Measurements from ENCODE around the gene ACSM2B. TPM values are rescaled to one million over a fixed set of nuclear protein-coding genes. Genes with fewer than 3 reads are reported as not detected.
"Not testable (repeated sequence)": the region's sequence is repeated elsewhere in the genome, so short reads cannot be mapped to it uniquely, and the experiment has no call there.

The ACSM2B gene
- total RNA-seq, 1 donor from 2014 or later: not detected

DNA sequence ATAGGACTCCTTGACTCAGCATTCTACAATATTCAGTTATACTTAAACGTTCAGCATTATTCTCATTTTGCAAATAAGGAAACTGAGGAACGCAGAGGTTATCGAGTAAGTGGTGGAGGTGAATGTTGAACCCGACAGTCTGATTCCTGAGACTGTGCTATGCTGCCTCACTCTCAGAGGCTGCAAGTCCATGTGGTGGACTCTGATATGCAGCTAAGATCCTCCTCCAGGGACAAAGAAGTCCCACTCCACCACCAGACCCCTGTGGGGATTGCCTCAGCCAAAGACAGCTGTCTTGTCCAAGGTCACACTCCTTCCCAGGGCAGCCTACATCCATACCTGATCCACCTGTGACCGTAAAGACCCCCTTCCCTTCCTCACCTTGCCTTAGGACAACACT is 37.5 kb downstream of the ACSM2B start:
- no peak for DNase-seq (ENCODE audit: low spot score)

DNA sequence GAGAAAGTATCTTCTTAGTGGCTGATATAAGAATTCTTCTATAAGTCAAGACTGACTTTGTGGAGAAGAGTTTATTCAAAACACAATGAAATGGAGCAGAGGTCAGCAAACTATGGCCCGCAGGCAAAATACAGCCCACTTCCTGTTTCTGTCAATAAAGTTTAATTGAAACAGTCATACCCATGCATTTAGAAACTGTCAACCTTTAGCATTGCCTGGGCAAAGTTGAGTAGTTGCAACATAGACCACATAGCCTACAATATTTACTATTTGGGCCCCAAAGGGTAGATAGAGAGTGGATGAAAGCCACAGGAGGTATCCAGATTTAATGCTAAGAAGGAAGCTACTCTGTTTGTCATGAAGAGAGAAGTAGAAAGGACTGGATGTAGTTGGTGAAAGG is 38.0 kb downstream of the ACSM2B start:
- DNase-seq (ENCODE audit: low spot score): no peak

DNA sequence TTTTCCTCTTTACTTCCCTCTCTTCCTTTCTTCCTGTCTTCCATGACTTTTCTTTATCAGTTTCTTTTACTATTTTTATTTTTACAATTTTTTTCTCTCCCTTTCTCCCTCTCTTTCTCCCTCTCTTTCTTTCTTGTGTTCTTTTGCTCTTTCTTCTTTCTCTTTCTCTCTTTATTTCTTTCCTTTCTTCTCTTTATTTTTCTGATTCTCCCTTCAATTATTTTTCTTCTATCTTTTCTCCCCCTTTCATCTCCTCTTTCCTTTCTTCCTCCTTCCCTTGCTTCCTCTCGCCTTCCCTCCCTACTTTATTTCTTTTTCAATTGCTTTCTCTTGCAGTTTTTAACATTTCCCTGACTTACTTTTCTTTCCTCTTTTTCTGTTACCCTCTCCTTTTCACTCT is 39.5 kb downstream of the ACSM2B start:
- DNase-seq (ENCODE audit: low spot score): not testable (repeated sequence)

- DNase-seq (ENCODE audit: low spot score): not testable (repeated sequence)
Observed at GRCh38 chr16:20532284-20532792, 43.8 kb downstream of the ACSM2B start.

DNA sequence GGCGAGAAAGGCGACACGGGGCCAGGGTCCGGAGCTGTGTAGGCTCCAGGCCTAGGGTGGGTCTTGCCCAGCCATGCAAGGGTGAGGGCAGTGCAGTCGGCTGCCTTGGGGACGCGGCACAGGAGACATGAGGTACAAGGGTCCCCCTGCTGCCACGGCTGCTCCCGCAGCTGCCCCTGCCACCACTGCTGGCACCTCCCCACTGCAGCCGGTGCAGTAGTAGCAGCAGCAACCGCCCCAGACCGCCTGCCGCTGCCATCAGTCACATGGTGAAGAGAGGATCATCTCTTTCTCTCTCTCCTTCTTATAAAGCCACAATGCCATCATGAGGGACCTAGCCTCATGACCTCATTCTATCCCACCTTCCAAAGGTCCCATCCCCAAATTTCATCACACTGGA is 44.4 kb downstream of the ACSM2B start:
- not testable (repeated sequence) for DNase-seq (ENCODE audit: low spot score)

- no peak for DNase-seq (ENCODE audit: low spot score)
Observed at GRCh38 chr16:20520103-20520502, 56.1 kb downstream of the ACSM2B start.

GRCh38 chr16:20519231-20519630 is 56.9 kb downstream of the ACSM2B start:
- DNase-seq (ENCODE audit: low spot score): no peak

DNA sequence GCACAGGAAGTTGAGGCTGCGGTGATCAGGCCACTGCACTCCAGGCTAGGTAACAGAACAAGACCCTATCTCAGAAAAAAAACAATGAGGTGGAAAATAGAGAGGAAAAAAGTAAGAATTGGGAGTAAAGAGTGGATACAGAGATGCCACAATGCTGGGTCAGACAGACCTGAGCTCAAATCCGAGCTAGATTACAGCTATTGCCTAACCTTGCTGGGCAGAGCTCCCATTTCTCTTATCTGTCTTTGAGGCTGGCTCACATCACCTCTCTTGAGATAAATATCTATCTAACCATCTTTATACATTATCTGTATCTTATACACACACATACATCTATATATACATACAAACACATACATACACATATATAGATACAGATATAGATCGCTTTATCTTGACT is 59.0 kb downstream of the ACSM2B start:
- no peak for DNase-seq (ENCODE audit: low spot score)

- DNase-seq (ENCODE audit: low spot score): no peak
Observed at GRCh38 chr16:20515688-20516090, 60.5 kb downstream of the ACSM2B start.

GRCh38 chr16:20510323-20510722 is 65.8 kb downstream of the ACSM2B start:
- no peak for DNase-seq (ENCODE audit: low spot score)

- no peak for DNase-seq (ENCODE audit: low spot score)
Observed at GRCh38 chr16:20507280-20507679, 68.9 kb downstream of the ACSM2B start.

DNA sequence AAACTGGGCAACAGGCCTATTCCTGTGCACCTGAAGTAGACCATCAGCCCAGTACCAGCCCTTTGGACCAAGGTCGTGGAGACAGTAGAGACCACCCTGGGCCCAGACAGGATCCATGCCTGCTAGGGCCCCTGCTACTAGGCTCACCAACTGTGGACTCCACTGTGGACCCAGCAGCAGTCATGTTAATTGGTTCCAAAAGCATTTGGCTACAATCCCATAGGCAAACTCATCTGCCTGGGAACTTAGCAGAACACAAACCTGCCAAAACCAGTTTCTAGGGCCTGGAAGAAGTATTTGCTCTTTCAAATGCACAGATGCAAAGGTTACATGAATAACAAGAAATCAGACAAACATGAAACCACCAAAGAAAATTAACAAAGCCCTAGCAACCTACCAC is 71.7 kb downstream of the ACSM2B start:
- no peak for DNase-seq (ENCODE audit: low spot score)

GRCh38 chr16:20491448-20491847 is 84.7 kb downstream of the ACSM2B start:
- DNase-seq (ENCODE audit: low spot score): not testable (repeated sequence)

DNA sequence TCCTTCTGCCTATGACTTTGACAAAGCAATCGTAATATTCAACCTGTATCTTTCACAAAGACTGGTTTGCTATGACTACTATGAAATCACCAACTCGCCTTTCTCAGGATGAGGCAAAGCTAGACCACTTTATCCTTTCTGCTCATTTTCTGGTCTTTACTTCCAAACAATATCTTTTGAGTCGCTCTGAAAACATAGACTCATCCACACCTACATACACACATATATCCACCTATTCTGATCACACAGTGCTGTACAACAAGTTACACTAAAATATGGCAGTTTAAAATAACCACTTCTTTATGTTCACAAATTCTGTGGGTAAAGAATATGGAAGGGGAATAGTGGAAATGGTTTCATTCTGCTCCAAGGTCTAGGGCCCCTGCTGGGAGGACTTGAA is 85.2 kb downstream of the ACSM2B start:
- not testable (repeated sequence) for DNase-seq (ENCODE audit: low spot score)

Other genes starting within 250 kb of the ACSM2B start
- gene GP2, start 248.9 kb downstream of the ACSM2B start, total RNA-seq: 2.2 TPM
- gene UMOD, start 223.7 kb downstream of the ACSM2B start, total RNA-seq: not detected
- not detected for gene PDILT, start 171.6 kb downstream of the ACSM2B start, total RNA-seq
- gene ACSM5, start 166.8 kb downstream of the ACSM2B start, total RNA-seq: 21.2 TPM
- not detected for gene ACSM2A, start 124.8 kb downstream of the ACSM2B start, total RNA-seq
- not detected for gene ACSM1, start 121.3 kb upstream of the ACSM2B start, total RNA-seq
- 26.1 TPM for gene THUMPD1, start 165.5 kb upstream of the ACSM2B start, total RNA-seq
- gene ACSM3, start 187.6 kb upstream of the ACSM2B start, total RNA-seq: 1.3 TPM
- 12.9 TPM for gene ERI2, start 230.1 kb upstream of the ACSM2B start, total RNA-seq
- 4.7 TPM for gene REXO5, start 230.2 kb upstream of the ACSM2B start, total RNA-seq

Measured in mesenteric fat pad (tissue), 1 donor.